Testis (tissue), 3 donors: ENCODE data around the gene NSA2. TPM values are rescaled to one million over a fixed set of nuclear protein-coding genes. Genes with fewer than 3 reads are reported as not detected.

Experiments
- DNase-seq: peaks from one replicate; pipeline ENCODE4 v3.0.0-alpha.2; 2019
- H3K27ac ChIP-seq, 2 donors: fragments of 200-600 bp; sonication (generic); one replicate each; pipeline ENCODE4 v1.5.1; 2019
- H3K27me3 ChIP-seq: fragments of 200-600 bp; sonication (generic); one replicate; pipeline ENCODE4 v1.5.1; 2019
- H3K36me3 ChIP-seq: fragments of 200-600 bp; sonication (generic); one replicate; pipeline ENCODE4 v1.5.1; 2017; ENCODE audit warnings: low read depth; ENCODE audit errors: missing control alignments
- H3K4me1 ChIP-seq: fragments of 200-600 bp; sonication (generic); one replicate; pipeline ENCODE4 v1.5.1; 2019
- H3K4me3 ChIP-seq, 2 donors: fragments of 200-600 bp; sonication (generic); one replicate each; pipeline ENCODE4 v1.5.1; 2017 to 2019
- H3K9me3 ChIP-seq: fragments of 200-600 bp; sonication (generic); one replicate; pipeline ENCODE4 v1.5.1; 2017
- CTCF ChIP-seq, 3 experiments: fragments of 450-650 bp in 2 of 3; fragments of 200-600 bp in 1 of 3; sonication (generic) in 1 of 3; IDR thresholded peaks; one replicate each; pipeline ENCODE4 v1.5.1; 2016 to 2019; ENCODE audit warnings: antibody characterized with exemption in 3 of 3, mild to moderate bottlenecking in 2 of 3, moderate library complexity in 1 of 3
- POLR2A ChIP-seq: fragments of 450-650 bp; IDR thresholded peaks from one replicate; pipeline ENCODE4 v1.6.1; 2017; ENCODE audit warnings: antibody characterized with exemption, mild to moderate bottlenecking, moderate library complexity
- WGBS, 2 donors: methylation state at CpG; one replicate each; pipeline ENCODE4 v1.1.5; 2018; 5-methylcytosine and 5-hydroxymethylcytosine counted together
- intact Hi-C: fragments of 100-400 bp; cut with DNase I; formaldehyde crosslinking; loops from one replicate; pipeline ENCODE4 v1.15.1; 2023; ENCODE audit warnings: low total_unique reads
- polyA plus RNA-seq: library from polyadenylated mRNA; stranded (reverse); fragments of 350-450 nt; fragmentation: Illumina TruSeq; extraction: RNeasy Lipid Tissue Mini Kit (QIAGEN cat#74804); gene quantifications from one replicate; pipeline ENCODE4 v1.2.3, GENCODE V29; 2014; ENCODE audit warnings: low read depth, low replicate concordance; ENCODE audit not compliant: insufficient read depth
- small RNA-seq, 2 donors: library from RNA; depleted of rRNA; stranded (forward); fragments of <200 nt; gene quantifications; one replicate each; pipeline ENCODE3, GENCODE V24; 2016
- total RNA-seq, 2 donors: library from RNA; depleted of rRNA; stranded (reverse); fragments of >200 nt; gene quantifications; one replicate each; pipeline ENCODE4 v1.2.3, GENCODE V29; 2016

Gene NSA2
- total and polyA plus RNA-seq, 3 donors from 2014 or later = 59.6 to 81.9 (median 62.7) TPM

DNA sequence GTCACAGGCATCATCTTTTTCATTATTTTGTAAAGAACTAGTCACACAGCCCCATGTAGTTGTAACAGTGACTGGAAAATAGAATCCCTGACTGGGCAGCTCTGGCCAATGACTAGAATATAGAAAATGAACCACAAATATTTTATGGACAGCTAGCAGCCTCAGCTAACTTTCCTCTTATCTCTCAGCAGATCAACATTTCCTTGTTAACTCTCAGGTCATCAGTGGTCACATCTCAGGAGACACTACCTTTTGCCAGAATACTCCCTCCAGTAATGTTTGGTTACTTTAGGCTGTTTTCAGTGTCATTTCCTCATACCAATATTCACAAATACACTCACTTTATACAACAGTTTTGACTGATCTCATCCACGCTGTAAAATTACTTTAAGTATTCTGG, 55.2 kb downstream of the NSA2 start:
- TF ChIP-seq POLR2A = no peak
- TF ChIP-seq CTCF (IDR thresholded peaks at IDR 0.05) = no peak
- no peaks in the 10 kb centered on the region for H3K36me3 ChIP-seq
- H3K27ac ChIP-seq = no peak overlapping the region
- DNase-seq = no peak
- no peak overlapping the region for H3K4me3 ChIP-seq
- H3K9me3 ChIP-seq = no peaks in the 10 kb centered on the region
- H3K4me1 ChIP-seq = no peaks in the 10 kb centered on the region
- H3K27me3 ChIP-seq = no peaks in the 10 kb centered on the region
- 92 to 97% methylated on average over 1 of the region's 1 CpG for WGBS, 2 donors
- intact Hi-C loops = no loop called here

DNA sequence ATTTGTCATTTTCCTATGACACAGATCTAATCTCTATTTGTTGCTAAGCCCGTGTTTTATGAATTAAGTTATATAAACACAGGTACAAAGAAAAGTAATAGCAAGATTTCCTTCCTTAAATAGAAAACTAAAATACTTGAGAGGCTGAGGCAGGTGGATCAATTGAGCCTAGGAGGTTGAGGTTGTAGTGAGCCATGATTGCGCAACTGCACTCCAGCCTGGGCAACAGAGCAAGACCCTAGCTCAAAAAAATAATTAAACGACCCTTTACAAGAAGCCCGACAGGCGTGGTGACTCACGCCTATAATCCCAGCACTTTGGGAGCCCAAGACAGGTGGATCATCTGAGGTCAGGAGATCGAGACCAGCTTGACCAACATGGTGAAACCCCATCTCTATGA, 62.4 kb downstream of the NSA2 start:
- no peaks in the 10 kb centered on the region for H3K4me1 ChIP-seq
- H3K9me3 ChIP-seq = no peaks in the 10 kb centered on the region
- DNase-seq = no peak
- H3K4me3 ChIP-seq = no peak overlapping the region
- WGBS, 2 donors = 95 to 96% methylated on average over 7 of the region's 7 CpGs
- intact Hi-C loops = no loop called here
- TF ChIP-seq CTCF (IDR thresholded peaks at IDR 0.05) = no peak
- TF ChIP-seq POLR2A = no peak
- no peaks in the 10 kb centered on the region for H3K27me3 ChIP-seq
- no peaks in the 10 kb centered on the region for H3K36me3 ChIP-seq
- H3K27ac ChIP-seq = no peak overlapping the region

Small RNAs within 50 kb of the gene (small RNA-seq; reads per million reads assigned to genes)
- 0 reads per million in 2 donors for gene RNU6-658P

Other genes starting within 250 kb of the NSA2 start
- gene ENC1, start 126.5 kb upstream of the NSA2 start, total RNA-seq = 100 to 1,000 TPM in 1 of 2 donors, 10 to 100 TPM in 1; 89.7 to 153 TPM
- gene ENC1, start 126.5 kb upstream of the NSA2 start, polyA plus RNA-seq = 28.3 TPM
- gene HEXB, start 82.0 kb upstream of the NSA2 start, total RNA-seq = 10 to 100 TPM; 44.6 to 82.5 TPM
- 59.5 TPM for gene HEXB, start 82.0 kb upstream of the NSA2 start, polyA plus RNA-seq
- 10 to 100 TPM; 47.8 to 62.0 TPM for gene GFM2, start 132 bp upstream of the NSA2 start, total RNA-seq
- gene GFM2, start 132 bp upstream of the NSA2 start, polyA plus RNA-seq = 35.5 TPM
- 10 to 100 TPM; 58.6 to 69.2 TPM for gene FAM169A, start 99.1 kb downstream of the NSA2 start, total RNA-seq
- 25.1 TPM for gene FAM169A, start 99.1 kb downstream of the NSA2 start, polyA plus RNA-seq